ENCODE results near the gene SLX4IP.
"Not testable (repeated sequence)": the region's sequence is repeated elsewhere in the genome, so short reads cannot be mapped to it uniquely, and the experiment has no call there.

SLX4IP gene

GRCh38 chr20:10613426-10613825, 178.3 kb downstream of the SLX4IP start:
- not testable (repeated sequence) for DNase-seq

GRCh38 chr20:10613911-10614310, 178.8 kb downstream of the SLX4IP start:
- DNase-seq = no peak

GRCh38 chr20:10616212-10616611, 181.1 kb downstream of the SLX4IP start:
- no peak for DNase-seq

- DNase-seq = not testable (repeated sequence)
These were observed 182.5 kb downstream of the SLX4IP start for GRCh38 chr20:10617549-10618133.

- no peak for DNase-seq
These were observed 183.6 kb downstream of the SLX4IP start for GRCh38 chr20:10618611-10619245.

GRCh38 chr20:10619427-10619826, 184.3 kb downstream of the SLX4IP start:
- DNase-seq = no peak

- DNase-seq = no peak
These were observed 186.0 kb downstream of the SLX4IP start for GRCh38 chr20:10621149-10621548.

GRCh38 chr20:10622657-10623418, 187.7 kb downstream of the SLX4IP start:
- DNase-seq = no peak

GRCh38 chr20:10625641-10626040, 190.5 kb downstream of the SLX4IP start:
- no peak for DNase-seq

GRCh38 chr20:10626896-10627295, 191.8 kb downstream of the SLX4IP start:
- no peak for DNase-seq

- DNase-seq = no peak
These were observed 195.0 kb downstream of the SLX4IP start for GRCh38 chr20:10629946-10630650.

- DNase-seq = no peak
These were observed 196.0 kb downstream of the SLX4IP start for GRCh38 chr20:10631126-10631525.

GRCh38 chr20:10632721-10633509, 197.8 kb downstream of the SLX4IP start:
- no peak for DNase-seq

GRCh38 chr20:10633718-10634117, 198.6 kb downstream of the SLX4IP start:
- DNase-seq = no peak

GRCh38 chr20:10634211-10634610, 199.1 kb downstream of the SLX4IP start:
- no peak for DNase-seq

- DNase-seq = no peak
These were observed 199.7 kb downstream of the SLX4IP start for GRCh38 chr20:10634683-10635411.

- DNase-seq = no peak
These were observed 200.5 kb downstream of the SLX4IP start for GRCh38 chr20:10635476-10636208.

GRCh38 chr20:10636326-10636818, 201.3 kb downstream of the SLX4IP start:
- no peak for DNase-seq

- no peak for DNase-seq
These were observed 202.0 kb downstream of the SLX4IP start for GRCh38 chr20:10637031-10637559.

- no peak for DNase-seq
These were observed 202.5 kb downstream of the SLX4IP start for GRCh38 chr20:10637563-10637962.
